Retinal pigment epithelial cell (primary cell): Measurements from ENCODE around the gene SPATS2L.

ENCODE experiments used
- DNase-seq: peaks from one replicate; pipeline ENCODE4 v3.0.0-alpha.2; 2010; ENCODE audit warnings: low read depth
- H3K4me3 ChIP-seq: 2 replicates; pipeline ENCODE4 v1.5.1; 2011; ENCODE audit warnings: mild to moderate bottlenecking, low read length, control low read depth, moderate library complexity
- CTCF ChIP-seq: conservative IDR thresholded peaks from 2 replicates; pipeline ENCODE4 v1.5.1; 2011; ENCODE audit warnings: low read depth, low read length, control low read depth, inconsistent platforms

SPATS2L gene

DNA sequence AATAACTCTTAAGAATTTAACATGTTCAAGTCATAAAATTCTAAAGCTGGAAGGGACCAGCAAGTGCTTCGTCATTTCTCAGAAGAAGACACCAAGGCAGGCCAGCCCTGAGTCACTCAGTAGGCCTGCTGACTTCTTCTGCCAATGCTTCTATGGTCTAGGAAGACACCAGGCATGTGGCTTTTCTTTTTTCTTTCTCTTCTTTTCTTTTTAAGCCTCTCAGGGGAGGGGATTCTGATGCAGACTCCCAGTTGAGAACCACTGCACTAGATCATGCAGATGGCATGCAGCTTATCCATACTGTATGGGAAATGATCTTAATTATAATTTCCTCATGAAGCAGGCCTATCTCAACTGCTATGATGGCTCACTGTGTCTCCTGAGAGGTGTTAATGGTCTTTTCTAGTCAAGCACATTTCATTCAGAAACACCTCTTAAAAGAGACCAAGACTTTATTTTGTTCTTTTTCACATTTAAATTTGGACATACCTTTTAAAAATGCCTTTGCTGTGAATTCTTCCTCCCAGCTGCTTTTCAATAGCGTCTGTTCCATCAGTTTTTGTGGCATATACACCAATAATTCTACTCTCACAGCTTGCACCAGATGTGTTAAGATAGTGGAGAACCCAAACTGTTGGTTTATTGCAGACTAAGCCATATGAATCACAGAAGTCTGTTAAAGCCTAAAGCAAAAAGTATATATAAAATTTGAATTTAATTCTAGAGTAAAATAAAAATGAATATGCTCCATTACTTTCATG is 192.1 kb downstream of the SPATS2L start:
- TF ChIP-seq CTCF: no peak
- no peak for DNase-seq
- H3K4me3 ChIP-seq: no peak overlapping the region

- no peak for TF ChIP-seq CTCF
- DNase-seq: no peak
- H3K4me3 ChIP-seq: no peak overlapping the region
Observed at GRCh38 chr2:200502196-200502595, 195.7 kb downstream of the SPATS2L start.

- TF ChIP-seq CTCF: no peak
- no peak overlapping the region for H3K4me3 ChIP-seq
- no peak for DNase-seq
Observed at GRCh38 chr2:200506679-200507078, 200.2 kb downstream of the SPATS2L start.

DNA sequence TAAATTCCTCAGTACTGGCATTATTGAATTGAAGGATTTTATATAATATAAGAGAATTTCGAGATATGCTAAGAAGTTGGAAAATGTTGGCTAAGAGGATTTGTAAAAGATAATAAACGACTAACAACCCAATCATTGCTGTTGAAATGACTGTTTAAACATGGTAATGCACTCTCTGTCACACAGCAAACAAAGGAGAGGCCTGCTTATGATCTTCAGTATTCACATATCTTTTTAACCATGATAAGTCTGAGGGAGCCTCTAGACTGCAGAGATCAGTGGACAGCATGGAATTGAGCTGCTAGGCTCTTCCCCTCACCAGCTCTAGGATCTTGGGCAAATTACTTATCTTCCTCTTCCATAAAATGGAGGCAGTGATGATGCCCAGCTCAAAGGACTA is 200.7 kb downstream of the SPATS2L start:
- no peak for DNase-seq
- no peak overlapping the region for H3K4me3 ChIP-seq
- TF ChIP-seq CTCF: no peak

DNA sequence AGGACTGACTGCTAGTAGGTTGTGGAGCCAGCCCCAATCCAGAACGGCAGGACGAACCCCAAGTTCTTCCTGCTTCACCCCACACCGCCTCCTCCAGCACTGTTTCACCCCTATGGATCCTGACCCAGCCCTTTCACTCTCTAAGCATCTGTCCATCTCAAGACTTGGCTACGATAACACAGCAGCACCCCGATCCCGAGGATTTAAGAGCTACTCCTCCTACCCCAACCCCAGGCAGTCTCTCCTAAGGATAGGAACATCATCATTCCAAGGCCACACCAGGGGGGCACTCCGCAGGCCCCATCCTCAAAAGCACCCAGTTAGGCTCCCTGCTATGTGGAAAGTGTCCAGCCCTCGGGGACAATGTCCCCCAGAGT is 202.7 kb downstream of the SPATS2L start:
- TF ChIP-seq CTCF: no peak
- H3K4me3 ChIP-seq: peak overlapping the region; percentile 77
- no peak for DNase-seq

- H3K4me3 ChIP-seq: peak within 1 kb of the TSS; percentile 77
- DNase-seq: peak; percentile 43
- TF ChIP-seq CTCF: peak; percentile 70
Observed at GRCh38 chr2:200509612-200510433, 203.3 kb downstream of the SPATS2L start, which contains the start of gene KCTD18. KCTD18 (minus strand) TSS chr2:200510068; CDS start chr2:200507016, 3,052 bp downstream.
